H9 (cell line): ENCODE data around the gene KCNMA1. TPM values are rescaled to one million over a fixed set of nuclear protein-coding genes. Genes with fewer than 3 reads are reported as not detected.

Source experiments
- DNase-seq: peaks from one replicate; pipeline ENCODE4 v3.0.0-alpha.2; 2017
- H2AFZ ChIP-seq: one replicate; pipeline ENCODE4 v1.6.1; 2013; ENCODE audit warnings: mild to moderate bottlenecking, low read length, control low read depth, moderate library complexity
- H2AK5ac ChIP-seq: 2 replicates; pipeline ENCODE4 v1.6.1; 2013; ENCODE audit warnings: low read length, control low read depth, mixed read lengths; ENCODE audit not compliant: insufficient read length
- H2BK120ac ChIP-seq: one replicate; pipeline ENCODE4 v1.6.1; 2013; ENCODE audit warnings: low read depth, mild to moderate bottlenecking, low read length, control low read depth, inconsistent platforms; ENCODE audit not compliant: poor library complexity, severe bottlenecking
- H2BK12ac ChIP-seq: 2 replicates; pipeline ENCODE4 v1.6.1; 2013; ENCODE audit warnings: low read length, control low read depth, mixed read lengths, low read depth; ENCODE audit not compliant: insufficient read length
- H2BK15ac ChIP-seq: 2 replicates; pipeline ENCODE4 v1.6.1; 2013; ENCODE audit warnings: low read depth, low read length, control low read depth
- H2BK20ac ChIP-seq: one replicate; pipeline ENCODE4 v1.6.1; 2013; ENCODE audit warnings: low read depth, mild to moderate bottlenecking, low read length, control low read depth, inconsistent platforms; ENCODE audit not compliant: poor library complexity, severe bottlenecking
- H2BK5ac ChIP-seq: 2 replicates; pipeline ENCODE4 v1.6.1; 2013; ENCODE audit warnings: low read length, control low read depth, mixed read lengths; ENCODE audit not compliant: insufficient read length
- H3K14ac ChIP-seq: 2 replicates; pipeline ENCODE4 v1.6.1; 2013; ENCODE audit warnings: low read length, control low read depth; ENCODE audit not compliant: insufficient read depth
- H3K18ac ChIP-seq: 2 replicates; pipeline ENCODE4 v1.6.1; 2013; ENCODE audit warnings: low read depth, mild to moderate bottlenecking, mixed read lengths, low read length, control low read depth; ENCODE audit not compliant: insufficient read length
- H3K23ac ChIP-seq: 2 replicates; pipeline ENCODE4 v1.6.1; 2013; ENCODE audit warnings: low read length, control low read depth, mixed read lengths, low read depth; ENCODE audit not compliant: insufficient read length
- H3K23me2 ChIP-seq: 2 replicates; pipeline ENCODE4 v1.6.1; 2013; ENCODE audit warnings: low read depth, mild to moderate bottlenecking, mixed read lengths, low read length, control low read depth; ENCODE audit not compliant: insufficient read length, poor library complexity, severe bottlenecking
- H3K27ac ChIP-seq: 2 replicates; pipeline ENCODE4 v1.5.1; 2013; ENCODE audit warnings: low read length, control low read depth, mixed read lengths, low read depth; ENCODE audit not compliant: insufficient read length
- H3K27me3 ChIP-seq: 2 replicates; pipeline ENCODE4 v1.6.1; 2013; ENCODE audit warnings: low read length, control low read depth, inconsistent platforms; ENCODE audit not compliant: insufficient read depth
- H3K4ac ChIP-seq: 2 replicates; pipeline ENCODE4 v1.6.1; 2013; ENCODE audit warnings: low read depth, mild to moderate bottlenecking, control low read depth, inconsistent platforms, low read length, moderate library complexity
- H3K4me1 ChIP-seq: 2 replicates; pipeline ENCODE4 v1.6.1; 2013; ENCODE audit warnings: low read length, control low read depth, inconsistent platforms; ENCODE audit not compliant: insufficient read depth
- H3K4me2 ChIP-seq: 2 replicates; pipeline ENCODE4 v1.6.1; 2013; ENCODE audit warnings: low read length, control low read depth, mixed read lengths; ENCODE audit not compliant: insufficient read length, insufficient read depth
- H3K56ac ChIP-seq: 2 replicates; pipeline ENCODE4 v1.6.1; 2013; ENCODE audit warnings: low read depth, mild to moderate bottlenecking, mixed read lengths, low read length, control low read depth; ENCODE audit not compliant: insufficient read length
- H3K79me1 ChIP-seq: 2 replicates; pipeline ENCODE4 v1.6.1; 2013; ENCODE audit warnings: low read depth, mild to moderate bottlenecking, moderate library complexity, low read length, control low read depth, inconsistent platforms; ENCODE audit not compliant: insufficient read depth, poor library complexity, severe bottlenecking
- H3K79me2 ChIP-seq: 2 replicates; pipeline ENCODE4 v1.6.1; 2013; ENCODE audit warnings: low read length, control low read depth, inconsistent platforms; ENCODE audit not compliant: insufficient read depth
- H3K9ac ChIP-seq: 2 replicates; pipeline ENCODE4 v1.6.1; 2013; ENCODE audit warnings: low read length, control low read depth, mixed read lengths; ENCODE audit not compliant: insufficient read length; ENCODE audit errors: extremely low read depth
- H3K9me3 ChIP-seq: one replicate; pipeline ENCODE4 v1.6.1; 2013; ENCODE audit warnings: low read depth, low read length, inconsistent platforms; ENCODE audit not compliant: control insufficient read depth
- H3T11ph ChIP-seq: one replicate; pipeline ENCODE4 v1.6.1; 2013; ENCODE audit warnings: mild to moderate bottlenecking, low read length, control low read depth, inconsistent platforms
- H4K20me1 ChIP-seq: one replicate; pipeline ENCODE4 v1.6.1; 2013; ENCODE audit not compliant: control insufficient read depth, insufficient read length, insufficient read depth
- H4K5ac ChIP-seq: 2 replicates; pipeline ENCODE4 v1.6.1; 2013; ENCODE audit warnings: low read depth, mild to moderate bottlenecking, mixed read lengths, low read length, control low read depth; ENCODE audit not compliant: insufficient read length
- H4K8ac ChIP-seq: replicated peaks from 2 replicates; pipeline ENCODE4 v1.6.1; 2013; ENCODE audit warnings: low read length, control low read depth, mixed read lengths, low read depth; ENCODE audit not compliant: insufficient read length
- H4K91ac ChIP-seq: 2 replicates; pipeline ENCODE4 v1.6.1; 2013; ENCODE audit warnings: low read depth, mild to moderate bottlenecking, moderate library complexity, mixed read lengths, low read length, control low read depth; ENCODE audit not compliant: insufficient read length
- H3K27ac Mint-ChIP-seq, 3 experiments: 2 replicates in 2 of 3; 3 replicates in 1 of 3; pipeline ENCODE4 v1.8.0; 2020 to 2021; ENCODE audit warnings: mixed read lengths in 3 of 3, mild to moderate bottlenecking in 1 of 3, moderate library complexity in 1 of 3
- H3K27me3 Mint-ChIP-seq: 2 replicates; pipeline ENCODE4 v1.8.0; 2021; ENCODE audit warnings: low read depth, mild to moderate bottlenecking, moderate library complexity, mixed read lengths
- H3K36me3 Mint-ChIP-seq, 3 experiments: 2 replicates in 2 of 3; 3 replicates in 1 of 3; pipeline ENCODE4 v1.8.0; 2020 to 2021; ENCODE audit warnings: low read depth in 3 of 3, mixed read lengths in 3 of 3; ENCODE audit not compliant: insufficient read depth in 1 of 3
- H3K4me1 Mint-ChIP-seq, 2 experiments: 2 replicates each; pipeline ENCODE4 v1.8.0; 2020; ENCODE audit warnings: mixed read lengths in 2 of 2
- H3K4me3 Mint-ChIP-seq, 2 experiments: 2 replicates in 1 of 2; 3 replicates in 1 of 2; pipeline ENCODE4 v1.8.0; 2020 to 2021; ENCODE audit warnings: mild to moderate bottlenecking in 2 of 2, mixed read lengths in 2 of 2, moderate library complexity in 1 of 2
- H3K9me3 Mint-ChIP-seq, 2 experiments: 2 replicates in 1 of 2; 3 replicates in 1 of 2; pipeline ENCODE4 v1.8.0; 2020; ENCODE audit warnings: mild to moderate bottlenecking in 2 of 2, mixed read lengths in 2 of 2, moderate library complexity in 1 of 2
- CTCF ChIP-seq: fragments of 200-600 bp; sonication (generic); conservative IDR thresholded peaks from 3 replicates; pipeline ENCODE4 v1.8.0; 2021; ENCODE audit warnings: antibody characterized with exemption, mild to moderate bottlenecking
- WGBS: extraction: QIAGEN DNeasy Blood & Tissue Kit; methylation state at CpG from one replicate; pipeline ENCODE4 v1.1.7; 2013; ENCODE audit warnings: missing lambda C conversion rate, low lambda C conversion rate, mixed read lengths; ENCODE audit not compliant: insufficient read length; ENCODE audit errors: extremely low coverage; 5-methylcytosine and 5-hydroxymethylcytosine counted together
- total RNA-seq: library from RNA; stranded (reverse); gene quantifications from 2 replicates; pipeline ENCODE4 v1.2.1, GENCODE V29; 2021

The KCNMA1 gene
- total RNA-seq, 1 experiment from 2014 or later, result 2.0 TPM

GRCh38 chr10:76962851-76963250 lies 674.8 kb downstream of the KCNMA1 start:
- Histone ChIP-seq H2BK20ac (no peak overlapping the region), H3K23me2 (no peaks in the 10 kb centered on the region), H3K27me3 (no peaks in the 10 kb centered on the region), H3K18ac (no peak overlapping the region), H3K9me3 (no peaks in the 10 kb centered on the region), H3K4ac (no peak overlapping the region), H3K79me2 (no peaks in the 10 kb centered on the region), H3K14ac (no peak overlapping the region), H2BK12ac (no peak overlapping the region), H4K20me1 (no peaks in the 10 kb centered on the region), H2BK5ac (no peak overlapping the region), H3K79me1 (no peaks in the 10 kb centered on the region), H4K8ac (no peak overlapping the region), H3K4me2 (no peak overlapping the region), H3K23ac (no peak overlapping the region), H4K91ac (no peak overlapping the region), H3K9ac (no peak overlapping the region), H2BK120ac (no peak overlapping the region), H2AK5ac (no peak overlapping the region), H4K5ac (no peak overlapping the region), H2AFZ (no peak overlapping the region), H3K27ac (no peak overlapping the region), H3K4me1 (no peaks in the 10 kb centered on the region), H3T11ph (no peak overlapping the region), H2BK15ac (no peak overlapping the region), H3K56ac (no peak overlapping the region)
- Mint-ChIP-seq H3K4me1 (0 out of 4 replicates have a peak, but pooled peaks cover 2 to 4% of the 10 kb centered on the region in 2 experiments), H3K27me3 (no peaks in the 10 kb centered on the region; the same call in 1 of the 2 replicates), H3K27ac (no peak overlapping the region), H3K4me3 (no peak overlapping the region), H3K9me3 (peaks cover 3 to 15% of the 10 kb centered on the region in 2 experiments; a peak in 4 of 5 replicates), H3K36me3 (peaks cover 0 to 12% (median 1%) of the 10 kb centered on the region in 3 experiments; a peak in 5 of 7 replicates)
- TF ChIP-seq CTCF, result no peak
- no peak for DNase-seq
- WGBS, result no CpG with 5 or more reads among the region's 4 CpGs
